Activated CD4-positive, alpha-beta T cell treated with anti-CD3 and anti-CD28 coated beads for 1 hour (primary cell): Measurements from ENCODE around the gene KLHL11.
"Not testable (repeated sequence)": the region's sequence is repeated elsewhere in the genome, so short reads cannot be mapped to it uniquely, and the experiment has no call there.

Source experiments
- DNase-seq: peaks from one replicate; pipeline ENCODE4 v3.0.0-alpha.2; 2020

Gene KLHL11

GRCh38 chr17:41835800-41836549, 29.2 kb downstream of the KLHL11 start, which contains the start of gene NT5C3B:
Gene NT5C3B (minus strand): TSS chr17:41836232. CDS start chr17:41836193, 39 bp downstream.
- peak; percentile 39 for DNase-seq

DNA sequence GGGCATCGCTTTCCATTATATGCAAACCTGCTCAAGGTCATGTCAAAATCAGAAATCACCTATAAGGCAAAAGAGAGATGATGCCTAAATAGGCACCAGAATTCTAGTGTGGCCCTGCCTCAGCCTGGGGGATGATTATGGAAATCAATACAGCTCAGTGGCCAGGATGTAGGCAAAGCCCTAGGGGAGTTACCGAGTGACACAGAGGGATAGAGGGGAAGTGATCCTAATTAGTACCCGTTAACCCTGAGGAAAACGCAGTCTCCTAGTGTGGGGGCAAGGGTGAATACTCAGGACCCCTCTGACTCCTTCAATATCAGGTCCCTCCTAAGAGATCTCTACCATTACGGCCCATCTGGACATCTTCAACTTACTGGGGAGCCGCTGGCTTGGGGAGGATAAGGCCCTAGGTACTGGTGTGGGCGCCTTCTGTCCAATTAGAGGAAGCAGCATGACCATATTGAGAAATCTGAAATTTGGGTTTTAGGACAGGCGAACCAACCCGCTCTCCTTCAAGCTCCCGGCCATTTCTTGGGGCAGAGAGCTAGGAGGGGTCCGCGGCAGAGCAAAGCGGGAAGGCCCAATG, 29.9 kb downstream of the KLHL11 start:
- no peak for DNase-seq

DNA sequence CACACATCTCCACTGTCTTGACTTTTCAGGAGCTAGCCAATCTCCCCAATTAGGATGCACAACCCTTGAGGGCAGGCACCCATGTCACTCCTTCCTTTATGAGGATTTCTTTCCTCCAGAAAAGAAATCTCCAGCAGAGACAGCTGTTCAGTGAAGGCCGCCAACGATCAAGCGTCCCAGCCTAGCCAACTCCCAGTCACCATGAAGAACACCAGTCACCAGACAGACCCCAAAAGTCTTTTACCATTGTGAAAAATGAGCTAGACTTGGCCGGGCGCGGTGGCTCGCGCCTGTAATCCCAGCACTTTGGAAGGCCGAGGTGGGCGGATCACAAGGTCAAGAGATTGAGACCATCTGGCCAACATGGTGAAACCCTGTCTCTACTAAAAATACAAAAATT, 35.3 kb downstream of the KLHL11 start:
- DNase-seq, result not testable (repeated sequence)

GRCh38 chr17:41825175-41825845, 39.9 kb downstream of the KLHL11 start:
- no peak for DNase-seq

GRCh38 chr17:41824086-41824485, 41.1 kb downstream of the KLHL11 start:
- no peak for DNase-seq

GRCh38 chr17:41823580-41823979, 41.6 kb downstream of the KLHL11 start:
- no peak for DNase-seq

GRCh38 chr17:41823141-41823524, 42.1 kb downstream of the KLHL11 start:
- DNase-seq, result no peak

- no peak for DNase-seq
These were observed 42.7 kb downstream of the KLHL11 start for GRCh38 chr17:41822216-41823140.

- DNase-seq, result no peak
These were observed 43.4 kb downstream of the KLHL11 start for GRCh38 chr17:41821776-41822175.

DNA sequence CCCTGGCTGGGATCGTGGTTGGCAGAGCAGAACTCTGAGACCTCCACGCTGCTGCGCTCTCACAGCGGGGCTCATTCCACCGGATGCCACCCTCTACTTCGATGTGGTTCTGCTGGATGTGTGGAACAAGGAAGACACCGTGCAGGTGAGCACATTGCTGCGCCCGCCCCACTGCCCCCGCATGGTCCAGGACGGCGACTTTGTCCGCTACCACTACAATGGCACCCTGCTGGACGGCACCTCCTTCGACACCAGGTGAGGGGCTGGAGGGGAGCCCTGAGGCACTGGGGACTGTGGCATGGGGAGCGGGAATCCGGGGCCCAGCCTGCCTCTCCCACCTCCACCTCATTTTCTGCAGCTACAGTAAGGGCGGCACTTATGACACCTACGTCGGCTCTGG, 47.2 kb downstream of the KLHL11 start:
- DNase-seq, result no peak

- no peak for DNase-seq
These were observed 48.4 kb downstream of the KLHL11 start for GRCh38 chr17:41816637-41817320.

DNA sequence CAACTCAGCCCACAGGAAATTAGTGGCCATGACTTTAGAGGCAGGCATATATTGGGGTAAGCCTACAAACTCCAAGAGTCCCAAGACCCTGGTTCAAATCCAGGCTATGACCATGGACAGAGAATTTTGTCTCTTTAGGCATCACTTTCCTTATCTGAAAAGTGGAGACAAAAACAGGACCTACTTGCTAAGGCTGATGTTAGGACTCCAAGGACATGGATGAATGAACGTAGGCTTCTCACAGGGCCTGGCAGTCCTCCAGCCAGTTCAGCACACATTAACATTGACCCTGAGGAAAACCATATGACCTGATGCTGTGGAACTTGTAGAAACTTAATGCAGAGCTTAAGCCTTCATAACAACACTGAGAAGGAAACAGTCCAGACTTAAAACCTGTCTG, 51.0 kb downstream of the KLHL11 start:
- DNase-seq, result no peak

DNA sequence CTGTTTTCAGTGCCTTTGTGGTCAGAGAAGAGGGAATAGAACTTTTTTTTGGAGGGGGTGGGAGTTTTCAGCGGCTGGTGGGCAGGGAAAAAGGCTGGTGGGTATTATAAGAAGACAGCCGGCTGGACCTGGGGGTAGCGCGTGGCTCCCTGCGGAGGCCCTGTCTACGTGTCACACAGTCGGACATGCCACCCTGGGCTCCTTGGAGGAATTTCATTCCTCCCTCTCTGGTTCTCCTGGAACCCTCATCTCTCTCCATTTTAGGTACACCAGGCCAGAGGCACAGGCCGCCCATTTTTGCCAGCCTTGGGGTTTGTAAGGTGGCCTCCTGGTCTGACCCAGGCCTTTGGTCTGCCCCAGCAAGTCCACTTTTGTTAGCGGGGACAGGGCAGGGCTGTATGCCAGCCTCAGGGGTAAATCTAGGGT, 51.5 kb downstream of the KLHL11 start:
- DNase-seq, result no peak

DNA sequence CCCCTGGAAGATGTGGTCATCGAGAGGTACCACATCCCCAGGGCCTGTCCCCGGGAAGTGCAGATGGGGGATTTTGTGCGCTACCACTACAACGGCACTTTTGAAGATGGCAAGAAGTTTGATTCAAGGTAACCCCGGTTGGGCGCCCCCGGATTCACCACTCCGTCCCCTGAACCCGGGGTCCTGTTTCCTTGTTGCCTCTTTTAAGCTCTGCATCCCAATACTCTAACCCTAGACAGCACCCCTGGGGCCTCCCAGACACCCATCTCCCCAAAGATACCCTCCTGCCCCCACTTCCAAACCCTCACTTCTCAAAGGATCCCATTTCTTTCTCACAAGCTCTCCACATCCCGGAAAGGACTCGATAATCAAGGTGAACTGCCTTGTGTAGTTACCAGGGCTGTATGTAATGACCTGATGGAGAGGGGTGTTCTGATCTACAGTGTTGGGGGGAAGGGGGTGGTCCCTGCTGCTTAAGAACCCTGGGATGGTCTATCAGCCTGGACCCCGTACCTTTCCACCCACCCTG, 52.0 kb downstream of the KLHL11 start:
- DNase-seq, result no peak

DNA sequence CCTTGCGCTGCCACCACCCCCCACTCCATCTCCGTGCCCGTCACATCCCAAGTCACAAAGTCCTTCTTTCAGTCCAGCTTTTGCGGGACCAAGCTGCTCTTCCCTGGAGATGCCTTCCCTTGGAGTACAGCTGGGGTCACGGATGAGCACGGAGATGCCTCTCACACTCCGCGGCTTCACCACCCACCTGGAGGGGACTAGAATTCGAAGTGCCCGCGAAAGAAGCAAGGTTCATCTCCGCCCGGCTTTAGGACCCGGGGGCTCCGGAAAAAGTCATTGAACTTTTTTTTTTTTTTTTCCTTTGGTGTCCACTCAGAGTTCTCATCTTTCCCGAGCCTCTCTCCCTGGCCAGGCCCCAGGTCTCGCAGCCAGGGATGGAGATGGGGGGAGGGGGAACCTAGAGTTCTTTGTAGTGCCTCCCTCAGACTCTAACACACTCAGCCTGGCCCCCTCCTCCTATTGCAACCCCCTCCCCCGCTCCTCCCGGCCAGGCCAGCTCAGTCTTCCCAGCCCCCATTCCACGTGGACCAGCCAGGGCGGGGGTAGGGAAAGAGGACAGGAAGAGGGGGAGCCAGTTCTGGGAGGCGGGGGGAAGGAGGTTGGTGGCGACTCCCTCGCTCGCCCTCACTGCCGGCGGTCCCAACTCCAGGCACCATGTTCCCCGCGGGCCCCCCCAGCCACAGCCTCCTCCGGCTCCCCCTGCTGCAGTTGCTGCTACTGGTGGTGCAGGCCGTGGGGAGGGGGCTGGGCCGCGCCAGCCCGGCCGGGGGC, 52.7 kb downstream of the KLHL11 start, which contains the start of gene FKBP10:
TSS of gene FKBP10 (plus strand) at position 624 of the 771 bp plus-strand sequence. CDS start at position 655, 31 bp downstream.
- DNase-seq, result peak; percentile 15

DNA sequence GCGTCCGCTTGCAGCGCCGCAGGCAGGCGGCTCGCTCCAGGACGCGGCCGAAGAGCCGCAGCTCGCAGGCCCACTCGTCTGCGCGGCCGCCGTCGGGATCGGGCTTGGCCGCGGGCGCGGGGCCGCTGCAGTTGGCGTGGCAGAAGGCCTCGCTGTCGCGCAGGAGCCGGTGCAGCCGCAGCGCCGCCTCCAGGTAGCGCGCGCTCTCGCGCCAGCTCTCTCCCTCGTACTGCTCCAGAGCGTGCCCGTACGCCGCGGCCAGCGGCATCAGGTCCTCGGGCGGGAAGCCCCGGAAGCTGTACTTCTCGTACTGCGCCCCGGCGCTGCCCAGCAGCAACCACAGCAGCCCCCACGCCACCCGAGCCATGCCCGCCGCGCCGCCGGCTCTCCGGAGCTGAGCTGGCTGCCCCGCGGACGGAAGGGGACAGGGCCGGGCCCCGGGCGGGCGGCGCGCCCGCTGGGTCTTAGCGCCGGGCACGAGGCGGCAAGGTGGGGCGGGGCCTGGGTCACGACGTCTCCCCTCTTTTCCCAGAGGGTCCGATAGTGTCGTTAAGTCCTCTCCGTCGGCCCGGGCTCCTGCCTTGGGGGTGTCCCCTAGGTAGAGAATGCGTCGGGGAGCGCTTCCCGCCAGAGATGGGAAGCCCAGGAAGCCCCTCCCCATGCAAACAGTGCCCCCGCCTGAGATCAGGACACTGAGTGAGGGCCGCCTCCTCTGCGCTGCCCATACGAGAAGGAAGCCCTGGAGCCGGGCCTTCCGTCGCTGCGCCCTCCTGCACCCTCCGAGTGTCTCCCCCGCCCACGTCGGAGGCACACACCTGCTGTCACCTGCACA, 53.5 kb downstream of the KLHL11 start, which contains the start of gene P3H4:
TSS of gene P3H4 (minus strand) at position 401 of the 832 bp plus-strand sequence. CDS start at position 367, 34 bp downstream.
- DNase-seq, result peak; percentile 63

DNA sequence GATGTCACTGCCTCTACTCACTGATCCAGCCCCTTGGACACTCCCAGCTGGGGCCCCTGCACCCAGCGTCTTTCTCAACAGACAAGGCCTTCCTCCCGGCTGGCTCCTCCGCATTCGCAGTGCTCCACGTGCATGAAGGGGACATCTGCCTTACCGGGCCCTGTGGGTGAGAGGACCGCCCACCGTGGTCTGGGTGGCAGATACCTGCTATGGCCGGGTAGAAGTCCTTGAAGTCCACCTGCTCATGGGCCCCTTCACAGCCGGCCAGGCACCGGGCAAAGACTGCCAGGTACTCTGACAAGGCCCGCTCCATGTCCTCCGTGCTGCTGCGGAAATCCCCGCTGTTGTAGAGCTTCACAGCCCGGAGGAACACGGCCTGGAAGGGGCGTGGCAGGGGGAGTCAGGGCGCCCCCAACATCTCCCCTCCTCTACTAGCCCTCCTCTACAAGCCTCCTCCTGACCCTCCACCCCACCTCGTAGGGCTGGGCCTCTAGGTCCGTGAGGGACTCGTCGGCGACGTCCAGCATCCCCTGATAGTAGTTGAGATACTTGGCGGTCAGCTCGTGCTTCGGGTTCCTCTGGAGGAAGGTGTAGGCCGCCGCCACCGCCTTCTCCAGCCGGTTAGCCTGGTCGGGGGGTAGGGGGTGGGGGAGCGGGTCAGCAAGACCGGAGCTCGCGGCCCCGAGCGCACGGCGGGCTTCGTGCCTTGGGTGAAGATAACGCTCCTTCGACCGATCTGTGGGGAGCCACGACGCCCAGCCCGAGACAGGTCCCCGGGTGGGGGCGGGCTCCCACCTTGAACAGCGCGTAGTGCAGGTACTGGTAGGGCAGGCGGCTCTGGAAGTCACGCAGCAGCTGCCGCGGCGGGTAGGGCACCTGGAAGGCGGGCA, 54.3 kb downstream of the KLHL11 start:
- no peak for DNase-seq

GRCh38 chr17:41806685-41807445, 58.4 kb downstream of the KLHL11 start:
- no peak for DNase-seq
